HepG2 (cell line): ENCODE measurements around the gene DDX17. TPM values are rescaled to one million over a fixed set of nuclear protein-coding genes. Genes with fewer than 3 reads are reported as not detected.

ENCODE experiments used
- CBFB ChIP-seq: sonication (generic); formaldehyde crosslinking; IDR thresholded peaks from 2 replicates; pipeline ENCODE4 v1.4.0; 2020; ENCODE audit warnings: missing genetic modification reagents
- CTCF ChIP-seq: sonication (generic); formaldehyde crosslinking; IDR thresholded peaks from 2 replicates; pipeline ENCODE4 v1.5.0; 2020; ENCODE audit warnings: mild to moderate bottlenecking, missing genetic modification reagents, moderate library complexity
- GABPB1 ChIP-seq: IDR thresholded peaks from 2 replicates; pipeline ENCODE4 v1.6.1; 2016; ENCODE audit warnings: mild to moderate bottlenecking, missing genetic modification reagents, moderate library complexity, missing compliant biosample characterization
- HCFC1 ChIP-seq: fragments of 150-350 bp; IDR thresholded peaks from 2 replicates; pipeline ENCODE4 v1.6.1; 2014; ENCODE audit warnings: low read depth, low read length
- HMGXB4 ChIP-seq, 2 experiments: sonication (generic) in 1 of 2; formaldehyde crosslinking in 1 of 2; IDR thresholded peaks; 2 replicates each; pipeline versions ENCODE4 v1.4.0 to v1.6.1; 2018 to 2020; ENCODE audit warnings: missing genetic modification reagents in 2 of 2, borderline replicate concordance in 1 of 2, low read depth in 1 of 2, mild to moderate bottlenecking in 1 of 2, missing biosample characterization in 1 of 2
- ISL2 ChIP-seq: sonication (generic); formaldehyde crosslinking; IDR thresholded peaks from 2 replicates; pipeline ENCODE4 v1.5.0; 2020; ENCODE audit warnings: missing genetic modification reagents
- JARID2 ChIP-seq: sonication (generic); formaldehyde crosslinking; IDR thresholded peaks from 2 replicates; pipeline ENCODE4 v1.8.1; 2023; ENCODE audit warnings: missing genetic modification reagents, inconsistent platforms; ENCODE audit not compliant: insufficient replicate concordance
- KDM3A ChIP-seq: IDR thresholded peaks from 2 replicates; pipeline ENCODE4 v1.6.1; 2018; ENCODE audit warnings: low read depth, missing compliant biosample characterization
- MIER3 ChIP-seq: IDR thresholded peaks from 2 replicates; pipeline ENCODE4 v1.6.1; 2016; ENCODE audit warnings: missing compliant biosample characterization, borderline replicate concordance
- MYC ChIP-seq: sonication (generic); formaldehyde crosslinking; IDR thresholded peaks from 2 replicates; pipeline ENCODE4 v1.9.0; 2021; ENCODE audit warnings: missing genetic modification reagents, borderline replicate concordance
- NFE2L2 ChIP-seq: fragments of 150-350 bp; IDR thresholded peaks from 2 replicates; pipeline ENCODE4 v1.6.1; 2014; ENCODE audit warnings: low read length
- NFYB ChIP-seq: sonication (generic); formaldehyde crosslinking; IDR thresholded peaks from 2 replicates; pipeline ENCODE4 v1.4.0; 2020; ENCODE audit warnings: missing genetic modification reagents
- RCOR2 ChIP-seq: IDR thresholded peaks from 2 replicates; pipeline ENCODE4 v1.6.1; 2016; ENCODE audit warnings: missing biosample characterization, missing genetic modification reagents
- RFX1 ChIP-seq: fragments of 450-650 bp; IDR thresholded peaks from 2 replicates; pipeline ENCODE4 v1.6.1; 2017
- RXRB ChIP-seq: IDR thresholded peaks from 2 replicates; pipeline ENCODE4 v1.6.1; 2016; ENCODE audit warnings: borderline replicate concordance, missing genetic modification reagents, missing compliant biosample characterization
- SIN3A ChIP-seq: IDR thresholded peaks from 2 replicates; pipeline ENCODE4 v1.6.1; 2011; ENCODE audit warnings: low read depth, mild to moderate bottlenecking, control low read depth, low read length, borderline replicate concordance
- SRY ChIP-seq: sonication (generic); formaldehyde crosslinking; IDR thresholded peaks from 2 replicates; pipeline ENCODE4 v1.8.0; 2022; ENCODE audit warnings: mild to moderate bottlenecking, missing genetic modification reagents
- SSRP1 ChIP-seq: IDR thresholded peaks from 2 replicates; pipeline ENCODE4 v1.6.1; 2016; ENCODE audit warnings: control low read depth
- SYNCRIP ChIP-seq: fragments of 200-400 bp; formaldehyde crosslinking; IDR thresholded peaks from 2 replicates; pipeline ENCODE4 v1.6.1; 2018; ENCODE audit warnings: mild to moderate bottlenecking, low read depth, low read length; ENCODE audit not compliant: insufficient read depth
- ZNF136 ChIP-seq: sonication (generic); formaldehyde crosslinking; IDR thresholded peaks from 2 replicates; pipeline ENCODE4 v1.8.1; 2022; ENCODE audit warnings: low read depth, mild to moderate bottlenecking, moderate library complexity, missing genetic modification reagents
- ZNF143 ChIP-seq: sonication (generic); formaldehyde crosslinking; IDR thresholded peaks from 2 replicates; pipeline ENCODE4 v1.4.0; 2020; ENCODE audit warnings: missing genetic modification reagents
- ZNF292 ChIP-seq: sonication (generic); formaldehyde crosslinking; IDR thresholded peaks from 2 replicates; pipeline ENCODE4 v1.8.1; 2022; ENCODE audit warnings: mild to moderate bottlenecking, low read depth, missing genetic modification reagents, borderline replicate concordance
- ZNF350 ChIP-seq: sonication (generic); formaldehyde crosslinking; IDR thresholded peaks from 2 replicates; pipeline ENCODE4 v1.4.0; 2020; ENCODE audit warnings: mild to moderate bottlenecking, low read depth, missing genetic modification reagents, borderline replicate concordance
- ZNF44 ChIP-seq: sonication (generic); formaldehyde crosslinking; IDR thresholded peaks from 2 replicates; pipeline ENCODE4 v1.5.1; 2020; ENCODE audit warnings: mild to moderate bottlenecking, missing genetic modification reagents
- ZNF629 ChIP-seq: sonication (generic); formaldehyde crosslinking; conservative IDR thresholded peaks from 2 replicates; pipeline ENCODE4 v1.5.0; 2020; ENCODE audit warnings: missing genetic modification reagents
- ZNF644 ChIP-seq: IDR thresholded peaks from 2 replicates; pipeline ENCODE4 v1.6.1; 2016; ENCODE audit warnings: low read depth
- ZNF740 ChIP-seq: sonication (generic); formaldehyde crosslinking; IDR thresholded peaks from 2 replicates; pipeline ENCODE4 v1.4.0; 2020; ENCODE audit warnings: missing genetic modification reagents
- ZSCAN30 ChIP-seq: sonication (generic); formaldehyde crosslinking; IDR thresholded peaks from 2 replicates; pipeline ENCODE4 v1.5.0; 2020; ENCODE audit warnings: mild to moderate bottlenecking, missing genetic modification reagents
- polyA plus RNA-seq, 8 experiments: library from polyadenylated mRNA; depleted of rRNA in 3 of 8; stranded (reverse) in 7 of 8; unstranded in 1 of 8; fragments of >200 nt; fragmentation: Illumina TruSeq in 4 of 8; extraction: Trizol in 4 of 8; gene quantifications; 2 replicates each; pipeline versions ENCODE4 v1.2.1 to v1.2.3, GENCODE V29; 2011 to 2016; ENCODE audit warnings: low read depth in 4 of 8, missing spikeins in 1 of 8, mixed read lengths in 1 of 8; ENCODE audit not compliant: insufficient read depth in 1 of 8
- total RNA-seq, 5 experiments: library from RNA; depleted of rRNA; stranded (reverse); fragments of >200 nt; fragmentation: Illumina TruSeq; extraction: Trizol; gene quantifications; 2 replicates each; pipeline ENCODE4 v1.2.3, GENCODE V29; 2016; ENCODE audit warnings: low read depth in 1 of 5

DDX17 gene
- total and polyA plus RNA-seq, 2 of the 13 experiments (the other 11 are each of a cell fraction or from before 2014, with no cell fraction given), result 238 to 344 TPM

GRCh38 chr22:38461414-38462081 is 44.6 kb downstream of the DDX17 start (continued):
- peak; percentile 30; the same call in 1 of the 2 replicates for TF ChIP-seq ZNF629 (CRISPR knock-in tag)
- peak; percentile 80 for TF ChIP-seq RFX1
- peak; percentile 57; the same call in 1 of the 2 replicates for TF ChIP-seq RCOR2
- no peak for TF ChIP-seq JARID2 (CRISPR knock-in tag)
- TF ChIP-seq HMGXB4 (CRISPR knock-in tag; IDR thresholded peaks at IDR 0.05; ENCODE audit: borderline replicate concordance in 1 of 2, low read depth in 1 of 2), result 0 out of 4 replicates have a peak, but pooled peaks of 1 of the 2 experiments have one; percentile 57
- TF ChIP-seq GABPB1 (CRISPR knock-in tag), result peak; percentile 86
- TF ChIP-seq HCFC1, result no peak
- TF ChIP-seq KDM3A (CRISPR knock-in tag), result no peak; the same call in 1 of the 2 replicates
- peak; percentile 56; the same call in 1 of the 2 replicates for TF ChIP-seq ZNF350 (CRISPR knock-in tag)
- TF ChIP-seq CBFB (CRISPR knock-in tag), result peak; percentile 21; the same call in 1 of the 2 replicates
- peak; percentile 65 for TF ChIP-seq ISL2 (CRISPR knock-in tag)
- peak; percentile 47 for TF ChIP-seq CTCF (CRISPR knock-in tag)
- TF ChIP-seq SIN3A, result peak; percentile 87; the same call in 1 of the 2 replicates
- no peak for TF ChIP-seq NFYB (CRISPR knock-in tag)
- TF ChIP-seq ZSCAN30 (CRISPR knock-in tag), result no peak
- no peak for TF ChIP-seq ZNF143 (CRISPR knock-in tag)
- peak; percentile 57; the same call in 1 of the 2 replicates for TF ChIP-seq MYC
- no peak for TF ChIP-seq ZNF644
- TF ChIP-seq ZNF292 (CRISPR knock-in tag), result 0 out of 2 replicates have a peak, but pooled peaks have one; percentile 28
- TF ChIP-seq ZNF136 (CRISPR knock-in tag), result no peak
- TF ChIP-seq NFE2L2, result no peak
- TF ChIP-seq ZNF44 (CRISPR knock-in tag), result no peak
- TF ChIP-seq SRY, result no peak
- TF ChIP-seq RXRB (CRISPR knock-in tag), result peak; percentile 56; the same call in 1 of the 2 replicates
- TF ChIP-seq SYNCRIP, result no peak
- TF ChIP-seq SSRP1, result no peak
- 0 out of 2 replicates have a peak, but pooled peaks have one; percentile 26 for TF ChIP-seq ZNF740 (CRISPR knock-in tag)
- peak; percentile 52; the same call in 1 of the 2 replicates for TF ChIP-seq MIER3 (CRISPR knock-in tag)
